GM23338 (cell line): Measurements from ENCODE around the gene APOL3.

Experiments
- CTCF ChIP-seq, 2 experiments: fragments of 200-600 bp in 1 of 2; sonication (generic) in 1 of 2; conservative IDR thresholded peaks; 2 replicates each; pipeline versions ENCODE4 v1.5.1 to v1.6.1; 2016 to 2017; ENCODE audit warnings: antibody characterized with exemption in 2 of 2, low read depth in 2 of 2, mild to moderate bottlenecking in 2 of 2, moderate library complexity in 1 of 2
- EZH2 ChIP-seq: fragments of 200-600 bp; sonication (generic); IDR thresholded peaks from one replicate; pipeline ENCODE4 v1.8.0; 2017; ENCODE audit warnings: antibody characterized with exemption, mild to moderate bottlenecking, low read depth; ENCODE audit not compliant: unreplicated experiment
- EZH2phosphoT487 ChIP-seq: fragments of 200-600 bp; sonication (generic); IDR thresholded peaks from one replicate; pipeline ENCODE4 v1.8.1; 2018; ENCODE audit warnings: antibody characterized with exemption; ENCODE audit not compliant: unreplicated experiment
- JUNB ChIP-seq: IDR thresholded peaks from one replicate; pipeline ENCODE4 v1.6.1; 2016; ENCODE audit warnings: antibody characterized with exemption; ENCODE audit not compliant: unreplicated experiment
- POLR2AphosphoS5 ChIP-seq: IDR thresholded peaks from 2 replicates; pipeline ENCODE4 v1.6.1; 2016; ENCODE audit warnings: antibody characterized with exemption, low read depth
- REST ChIP-seq: IDR thresholded peaks from one replicate; pipeline ENCODE4 v1.6.1; 2018; ENCODE audit warnings: antibody characterized with exemption; ENCODE audit not compliant: unreplicated experiment
- ZNF462 ChIP-seq: fragments of 250-450 bp; sonication (Bioruptor Pico); IDR thresholded peaks from 2 replicates; pipeline ENCODE4 v1.5.0; 2020; ENCODE audit warnings: mild to moderate bottlenecking, moderate library complexity

- TF ChIP-seq CTCF (conservative IDR thresholded peaks at IDR 0.05; ENCODE audit: low read depth in 2 of 2) (no peak), JUNB (no peak), POLR2AphosphoS5 (no peak), ZNF462 (CRISPR knock-in tag) (no peak), EZH2phosphoT487 (no peak), EZH2 (no peak), REST (no peak)
Observed at GRCh38 chr22:36201630-36202319, 41.2 kb upstream of the APOL3 start, which contains the start of gene APOL4.
